Testis (tissue), 3 donors: ENCODE results near the gene NLRC5. TPM values are rescaled to one million over a fixed set of nuclear protein-coding genes. Genes with fewer than 3 reads are reported as not detected.

Experiments used
- DNase-seq: peaks from one replicate; pipeline ENCODE4 v3.0.0-alpha.2; 2019
- H3K27ac ChIP-seq, 2 donors: fragments of 200-600 bp; sonication (generic); one replicate each; pipeline ENCODE4 v1.5.1; 2019
- H3K27me3 ChIP-seq: fragments of 200-600 bp; sonication (generic); one replicate; pipeline ENCODE4 v1.5.1; 2019
- H3K36me3 ChIP-seq: fragments of 200-600 bp; sonication (generic); one replicate; pipeline ENCODE4 v1.5.1; 2017; ENCODE audit warnings: low read depth; ENCODE audit errors: missing control alignments
- H3K4me1 ChIP-seq: fragments of 200-600 bp; sonication (generic); one replicate; pipeline ENCODE4 v1.5.1; 2019
- H3K4me3 ChIP-seq, 2 donors: fragments of 200-600 bp; sonication (generic); one replicate each; pipeline ENCODE4 v1.5.1; 2017 to 2019
- H3K9me3 ChIP-seq: fragments of 200-600 bp; sonication (generic); one replicate; pipeline ENCODE4 v1.5.1; 2017
- POLR2A ChIP-seq: fragments of 450-650 bp; IDR thresholded peaks from one replicate; pipeline ENCODE4 v1.6.1; 2017; ENCODE audit warnings: antibody characterized with exemption, mild to moderate bottlenecking, moderate library complexity
- WGBS, 2 donors: methylation state at CpG; one replicate each; pipeline ENCODE4 v1.1.5; 2018; 5-methylcytosine and 5-hydroxymethylcytosine counted together
- intact Hi-C: fragments of 100-400 bp; cut with DNase I; formaldehyde crosslinking; loops from one replicate; pipeline ENCODE4 v1.15.1; 2023; ENCODE audit warnings: low total_unique reads
- polyA plus RNA-seq: library from polyadenylated mRNA; stranded (reverse); fragments of 350-450 nt; fragmentation: Illumina TruSeq; extraction: RNeasy Lipid Tissue Mini Kit (QIAGEN cat#74804); gene quantifications from one replicate; pipeline ENCODE4 v1.2.3, GENCODE V29; 2014; ENCODE audit warnings: low read depth, low replicate concordance; ENCODE audit not compliant: insufficient read depth
- total RNA-seq, 2 donors: library from RNA; depleted of rRNA; stranded (reverse); fragments of >200 nt; gene quantifications; one replicate each; pipeline ENCODE4 v1.2.3, GENCODE V29; 2016
- TF ChIP-seq, protein P1 (sequence below), 3 experiments: fragments of 450-650 bp in 2 of 3; fragments of 200-600 bp in 1 of 3; sonication (generic) in 1 of 3; IDR thresholded peaks; one replicate each; pipeline ENCODE4 v1.5.1; 2016 to 2019; ENCODE audit warnings: antibody characterized with exemption in 3 of 3, mild to moderate bottlenecking in 2 of 3, moderate library complexity in 1 of 3

The NLRC5 gene
- total and polyA plus RNA-seq, 3 donors from 2014 or later = 10.3 to 14.9 (median 12.0) TPM

- no peaks in the 10 kb centered on the region for H3K27me3 ChIP-seq
- intact Hi-C loops = no loop called here
- no peaks in the 10 kb centered on the region for H3K4me1 ChIP-seq
- no peak for DNase-seq
- H3K4me3 ChIP-seq = no peak overlapping the region
- H3K27ac ChIP-seq = no peak overlapping the region
- no peaks in the 10 kb centered on the region for H3K9me3 ChIP-seq
- no peak for TF ChIP-seq POLR2A
- TF ChIP-seq, protein P1, sequence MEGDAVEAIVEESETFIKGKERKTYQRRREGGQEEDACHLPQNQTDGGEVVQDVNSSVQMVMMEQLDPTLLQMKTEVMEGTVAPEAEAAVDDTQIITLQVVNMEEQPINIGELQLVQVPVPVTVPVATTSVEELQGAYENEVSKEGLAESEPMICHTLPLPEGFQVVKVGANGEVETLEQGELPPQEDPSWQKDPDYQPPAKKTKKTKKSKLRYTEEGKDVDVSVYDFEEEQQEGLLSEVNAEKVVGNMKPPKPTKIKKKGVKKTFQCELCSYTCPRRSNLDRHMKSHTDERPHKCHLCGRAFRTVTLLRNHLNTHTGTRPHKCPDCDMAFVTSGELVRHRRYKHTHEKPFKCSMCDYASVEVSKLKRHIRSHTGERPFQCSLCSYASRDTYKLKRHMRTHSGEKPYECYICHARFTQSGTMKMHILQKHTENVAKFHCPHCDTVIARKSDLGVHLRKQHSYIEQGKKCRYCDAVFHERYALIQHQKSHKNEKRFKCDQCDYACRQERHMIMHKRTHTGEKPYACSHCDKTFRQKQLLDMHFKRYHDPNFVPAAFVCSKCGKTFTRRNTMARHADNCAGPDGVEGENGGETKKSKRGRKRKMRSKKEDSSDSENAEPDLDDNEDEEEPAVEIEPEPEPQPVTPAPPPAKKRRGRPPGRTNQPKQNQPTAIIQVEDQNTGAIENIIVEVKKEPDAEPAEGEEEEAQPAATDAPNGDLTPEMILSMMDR (IDR thresholded peaks at IDR 0.05) = no peak
- 89 to 95% methylated on average over 5 of the region's 5 CpGs for WGBS, 2 donors
- H3K36me3 ChIP-seq = no peaks in the 10 kb centered on the region
Measured at GRCh38 chr16:57054338-57054737, 65.0 kb downstream of the NLRC5 start.

- no peak for TF ChIP-seq POLR2A
- TF ChIP-seq, protein P1 (IDR thresholded peaks at IDR 0.05) = no peak
- DNase-seq = no peak
- 85 to 87% methylated on average over 7 of the region's 7 CpGs for WGBS, 2 donors
- intact Hi-C loops = no loop called here
- Histone ChIP-seq H3K9me3 (no peaks in the 10 kb centered on the region), H3K4me1 (no peaks in the 10 kb centered on the region), H3K27me3 (no peaks in the 10 kb centered on the region), H3K4me3 (no peak overlapping the region), H3K36me3 (no peaks in the 10 kb centered on the region), H3K27ac (no peak overlapping the region)
Measured at GRCh38 chr16:57054771-57055170, 65.4 kb downstream of the NLRC5 start.

GRCh38 chr16:57055671-57056070 lies 66.3 kb downstream of the NLRC5 start:
- Histone ChIP-seq H3K4me3 (no peak overlapping the region), H3K36me3 (no peaks in the 10 kb centered on the region), H3K9me3 (no peaks in the 10 kb centered on the region), H3K27me3 (no peaks in the 10 kb centered on the region), H3K27ac (no peak overlapping the region), H3K4me1 (peaks cover under 1% of the 10 kb centered on the region)
- no peak for DNase-seq
- intact Hi-C loops = no loop called here
- no peak for TF ChIP-seq POLR2A
- TF ChIP-seq, protein P1 (IDR thresholded peaks at IDR 0.05) = no peak
- 92 to 93% methylated on average over 6 of the region's 6 CpGs for WGBS, 2 donors

DNA sequence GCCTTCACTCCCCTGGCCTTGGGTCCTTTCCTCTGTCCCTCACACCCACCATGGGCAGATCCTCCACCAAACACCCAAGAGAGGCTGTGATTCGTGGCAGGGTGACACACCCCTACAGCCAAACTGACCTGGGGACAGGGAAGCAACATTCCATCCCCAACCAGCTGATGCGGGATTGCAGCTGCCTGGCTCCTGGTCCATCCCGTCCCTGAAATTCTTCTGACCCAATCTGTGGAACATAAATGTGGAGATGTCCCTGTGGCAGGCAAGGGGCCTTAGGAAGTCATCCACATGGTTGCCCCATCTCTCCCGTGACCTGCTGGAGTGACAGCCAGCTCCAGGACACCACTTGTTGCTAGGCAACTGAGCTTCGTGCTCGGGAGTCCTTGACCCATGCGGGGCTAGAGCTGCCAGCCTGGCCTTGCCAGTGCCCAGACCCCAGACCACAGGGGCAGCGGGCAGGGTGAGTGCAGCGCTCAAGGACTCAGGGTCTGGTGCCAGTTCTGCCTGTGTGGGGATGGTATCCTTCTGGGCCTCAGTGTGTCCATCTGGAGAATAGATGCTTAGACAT lies 69.0 kb downstream of the NLRC5 start:
- TF ChIP-seq POLR2A = no peak
- TF ChIP-seq, protein P1 (IDR thresholded peaks at IDR 0.05) = no peak
- H3K27ac ChIP-seq = no peak overlapping the region
- H3K9me3 ChIP-seq = no peaks in the 10 kb centered on the region
- H3K4me1 ChIP-seq = peaks cover 11% of the 10 kb centered on the region
- no peaks in the 10 kb centered on the region for H3K36me3 ChIP-seq
- H3K27me3 ChIP-seq = no peaks in the 10 kb centered on the region
- DNase-seq = no peak
- intact Hi-C loops = no loop called here
- no peak overlapping the region for H3K4me3 ChIP-seq
- 76% methylated on average over 5 to 9 of the region's 9 CpGs for WGBS, 2 donors
